ENCODE data around the gene DBX2. TPM values are rescaled to one million over a fixed set of nuclear protein-coding genes. Genes with fewer than 3 reads are reported as not detected.

DBX2 gene
- total and polyA plus RNA-seq, 2 of the 4 experiments (the other 2 are of a cell fraction): not detected

- Histone ChIP-seq H3K4ac (ENCODE audit: low read depth, low read length) (no peak overlapping the region), H3K79me1 (ENCODE audit: low read depth in 1 of 2, low read length in 2 of 2) (no peaks in the 10 kb centered on the region), H3K14ac (replicated peaks; ENCODE audit: low read depth, low read length) (no peak overlapping the region), H2BK5ac (ENCODE audit: low read depth, low read length, poor library complexity, severe bottlenecking) (no peak overlapping the region), H3K23ac (ENCODE audit: low read depth, low read length) (no peak overlapping the region), H3K4me2 (ENCODE audit: low read depth, low read length) (no peak overlapping the region), H2AFZ (replicated peaks; ENCODE audit: low read length, poor library complexity) (no peak overlapping the region), H3K9me1 (ENCODE audit: insufficient read depth, low read length) (no peaks in the 10 kb centered on the region), H4K5ac (ENCODE audit: low read depth, low read length) (no peak overlapping the region), H4K20me1 (ENCODE audit: insufficient read depth, low read length) (no peaks in the 10 kb centered on the region), H2BK120ac (ENCODE audit: low read depth, low read length) (no peak overlapping the region), H3K9ac (ENCODE audit: low read depth, low read length) (no peak overlapping the region), H2BK15ac (ENCODE audit: low read depth, low read length) (no peak overlapping the region), H3K18ac (ENCODE audit: low read depth, low read length) (no peak overlapping the region), H2AK5ac (ENCODE audit: low read depth, low read length) (no peak overlapping the region), H4K8ac (ENCODE audit: low read depth in 2 of 2, low read length in 2 of 2) (no peak overlapping the region), H3K56ac (ENCODE audit: extremely low read depth, insufficient read depth, low read length) (no peak overlapping the region), H3K27me3 (ENCODE audit: control insufficient read depth, insufficient read depth, low read length) (no peaks in the 10 kb centered on the region), H2BK20ac (ENCODE audit: low read depth, low read length) (no peak overlapping the region), H3K27ac (ENCODE audit: insufficient read depth, low read length) (no peak overlapping the region), H3K9me3 (ENCODE audit: control insufficient read depth, insufficient read depth, low read length) (no peaks in the 10 kb centered on the region), H3K36me3 (ENCODE audit: control insufficient read depth, insufficient read depth, low read length) (no peaks in the 10 kb centered on the region), H3K4me3 (ENCODE audit: insufficient read depth, low read depth, low read length) (no peak overlapping the region), H4K91ac (ENCODE audit: insufficient read depth, low read depth, low read length) (no peak overlapping the region), H3K4me1 (ENCODE audit: control insufficient read depth, insufficient read depth, low read length) (no peaks in the 10 kb centered on the region), H2AK9ac (replicated peaks; ENCODE audit: low read depth, low read length, poor library complexity) (no peak overlapping the region)
- ATAC-seq (ENCODE audit: low read depth) (no peak), DNase-seq (no peak)
- intact Hi-C loops (cut with micrococcal nuclease) (no loop called here), dilution Hi-C loops (cut with HindIII; ENCODE audit: low sequenced_read_pairs, unreplicated experiment) (no loop called here), in situ Hi-C loops (cut with MboI; ENCODE audit: low sequenced_read_pairs) (no loop called here)
- BruUV-seq (replicated peaks): no TSS peak
- TF ChIP-seq NFE2L2 (IDR thresholded peaks at IDR 0.05; ENCODE audit: low read depth, low read length) (no peak), RFX5 (IDR thresholded peaks at IDR 0.05; ENCODE audit: low read depth, low read length) (no peak), MXI1 (IDR thresholded peaks at IDR 0.05; ENCODE audit: borderline replicate concordance, low read depth, low read length) (no peak), CEBPB (IDR thresholded peaks at IDR 0.05; ENCODE audit: low read depth, low read length) (no peak), BHLHE40 (IDR thresholded peaks at IDR 0.05; ENCODE audit: low read depth, low read length) (no peak), RAD21 (IDR thresholded peaks at IDR 0.05; ENCODE audit: low read length) (no peak), POLR2A (IDR thresholded peaks at IDR 0.05; ENCODE audit: low read depth, low read length) (no peak), MAZ (IDR thresholded peaks at IDR 0.05; ENCODE audit: borderline replicate concordance, low read depth, low read length) (no peak), RCOR1 (IDR thresholded peaks at IDR 0.05; ENCODE audit: insufficient replicate concordance, low read length) (no peak)
- ChIA-PET CTCF (no interaction called here), POLR2A (ENCODE audit: unreplicated experiment) (no interaction called here)
Measured at GRCh38 chr12:44976246-44976645, 74.7 kb downstream of the DBX2 start.

All from IMR-90 (cell line).